ENCODE data around the gene ZBP1.

ZBP1 gene

GRCh38 chr20:57650266-57650665 is 30.0 kb upstream of the ZBP1 start:
- no peak for TF ChIP-seq CTCF (IDR thresholded peaks at IDR 0.05; ENCODE audit: low read depth, low read length)
- in situ Hi-C loops (cut with HindIII; ENCODE audit: low sequenced_read_pairs): no loop called here

GRCh38 chr20:57649617-57650015 is 29.4 kb upstream of the ZBP1 start:
- no peak for TF ChIP-seq CTCF (IDR thresholded peaks at IDR 0.05; ENCODE audit: low read depth, low read length)
- H3K4me3 ChIP-seq (ENCODE audit: low read depth, low read length): no peak overlapping the region
- DNase-seq (ENCODE audit: low read depth, low spot score): no peak
- in situ Hi-C loops (cut with HindIII; ENCODE audit: low sequenced_read_pairs): no loop called here

More at GRCh38 chr20:57650266-57650665, 30.0 kb upstream of the ZBP1 start:
- no peak overlapping the region for H3K4me3 ChIP-seq (ENCODE audit: low read depth, low read length)
- no peak for DNase-seq (ENCODE audit: low read depth, low spot score)

GRCh38 chr20:57648878-57649616 is 28.8 kb upstream of the ZBP1 start:
- no peak for DNase-seq (ENCODE audit: low read depth, low spot score)
- TF ChIP-seq CTCF (IDR thresholded peaks at IDR 0.05; ENCODE audit: low read depth, low read length): no peak
- in situ Hi-C loops (cut with HindIII; ENCODE audit: low sequenced_read_pairs): no loop called here

GRCh38 chr20:57647933-57648785 is 27.9 kb upstream of the ZBP1 start:
- in situ Hi-C loops (cut with HindIII; ENCODE audit: low sequenced_read_pairs): no loop called here
- H3K4me3 ChIP-seq (ENCODE audit: low read depth, low read length): no peak overlapping the region
- no peak for TF ChIP-seq CTCF (IDR thresholded peaks at IDR 0.05; ENCODE audit: low read depth, low read length)
- DNase-seq (ENCODE audit: low read depth, low spot score): no peak

More at GRCh38 chr20:57648878-57649616, 28.8 kb upstream of the ZBP1 start:
- H3K4me3 ChIP-seq (ENCODE audit: low read depth, low read length): no peak overlapping the region

GRCh38 chr20:57647006-57647932 is 27.0 kb upstream of the ZBP1 start:
- no peak for TF ChIP-seq CTCF (IDR thresholded peaks at IDR 0.05; ENCODE audit: low read depth, low read length)

GRCh38 chr20:57638895-57639236 is 18.6 kb upstream of the ZBP1 start:
- no peak for TF ChIP-seq CTCF (IDR thresholded peaks at IDR 0.05; ENCODE audit: low read depth, low read length)
- in situ Hi-C loops (cut with HindIII; ENCODE audit: low sequenced_read_pairs): no loop called here
- DNase-seq (ENCODE audit: low read depth, low spot score): no peak
- no peak overlapping the region for H3K4me3 ChIP-seq (ENCODE audit: low read depth, low read length)

More at GRCh38 chr20:57647006-57647932, 27.0 kb upstream of the ZBP1 start:
- H3K4me3 ChIP-seq (ENCODE audit: low read depth, low read length): no peak overlapping the region
- no peak for DNase-seq (ENCODE audit: low read depth, low spot score)
- in situ Hi-C loops (cut with HindIII; ENCODE audit: low sequenced_read_pairs): no loop called here

All from astrocyte of the spinal cord (primary cell).